ENCODE measurements around the gene RNF224.
A peak's percentile ranks its signal among the peaks of the same experiment; 100 is the strongest.

RNF224 gene

GRCh38 chr9:137254624-137255447 lies 27.5 kb downstream of the RNF224 start, which contains the start of gene NELFB:
Gene NELFB, plus strand, starts transcription at chr9:137255327.
- peak; percentile 76 for DNase-seq (ENCODE audit: low read depth)

- no peak for DNase-seq (ENCODE audit: low read depth)
Observed at GRCh38 chr9:137255448-137256114, 28.3 kb downstream of the RNF224 start.

- no peak for DNase-seq (ENCODE audit: low read depth)
Observed at GRCh38 chr9:137256362-137256761, 29.1 kb downstream of the RNF224 start.

GRCh38 chr9:137256856-137257255 lies 29.6 kb downstream of the RNF224 start:
- DNase-seq (ENCODE audit: low read depth) = no peak

- peak; percentile 41 for DNase-seq (ENCODE audit: low read depth)
Observed at GRCh38 chr9:137262173-137262908, 35.0 kb downstream of the RNF224 start.

- no peak for DNase-seq (ENCODE audit: low read depth)
Observed at GRCh38 chr9:137262909-137263285, 35.6 kb downstream of the RNF224 start.

- no peak for DNase-seq (ENCODE audit: low read depth)
Observed at GRCh38 chr9:137263506-137263905, 36.2 kb downstream of the RNF224 start.

- DNase-seq (ENCODE audit: low read depth) = no peak
Observed at GRCh38 chr9:137264067-137264466, 36.8 kb downstream of the RNF224 start.

- DNase-seq (ENCODE audit: low read depth) = no peak
Observed at GRCh38 chr9:137265496-137266161, 38.3 kb downstream of the RNF224 start.

- no peak for DNase-seq (ENCODE audit: low read depth)
Observed at GRCh38 chr9:137266162-137266527, 38.8 kb downstream of the RNF224 start.

GRCh38 chr9:137266585-137267453 lies 39.5 kb downstream of the RNF224 start:
- no peak for DNase-seq (ENCODE audit: low read depth)

GRCh38 chr9:137267933-137268355 lies 40.6 kb downstream of the RNF224 start:
- peak; percentile 47 for DNase-seq (ENCODE audit: low read depth)

- DNase-seq (ENCODE audit: low read depth) = no peak
Observed at GRCh38 chr9:137268538-137269201, 41.4 kb downstream of the RNF224 start.

GRCh38 chr9:137269231-137269772 lies 42.0 kb downstream of the RNF224 start:
- peak; percentile 21 for DNase-seq (ENCODE audit: low read depth)

- no peak for DNase-seq (ENCODE audit: low read depth)
Observed at GRCh38 chr9:137270929-137271695, 43.8 kb downstream of the RNF224 start.

GRCh38 chr9:137271696-137272076 lies 44.4 kb downstream of the RNF224 start:
- no peak for DNase-seq (ENCODE audit: low read depth)

- DNase-seq (ENCODE audit: low read depth) = no peak
Observed at GRCh38 chr9:137272241-137273094, 45.2 kb downstream of the RNF224 start.

GRCh38 chr9:137273095-137273490 lies 45.8 kb downstream of the RNF224 start:
- DNase-seq (ENCODE audit: low read depth) = no peak

All from amniotic epithelial cell (primary cell).